ENCODE measurements around the gene PNMA8C.
"Not testable (repeated sequence)": the region's sequence is repeated elsewhere in the genome, so short reads cannot be mapped to it uniquely, and the experiment has no call there.

The PNMA8C gene

DNA sequence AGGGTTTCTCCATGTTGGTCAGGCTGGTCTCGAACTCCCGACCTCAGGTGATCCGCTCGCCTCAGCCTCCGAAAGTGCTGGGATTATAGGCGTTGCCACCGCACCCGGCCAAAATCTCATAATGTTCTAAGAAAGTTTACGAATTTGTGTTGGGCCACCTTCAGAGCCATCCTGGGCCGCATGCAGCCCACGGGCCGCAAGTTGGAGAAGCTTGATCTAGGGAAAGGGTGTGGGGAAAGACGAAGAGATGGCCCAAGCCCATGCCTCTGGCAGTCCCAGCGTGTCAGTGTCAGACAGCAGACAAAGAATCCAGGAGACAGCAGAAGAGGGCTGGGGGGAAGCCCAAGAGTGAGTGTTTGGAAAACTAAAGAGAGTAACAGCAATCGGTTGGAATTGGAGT is 17.3 kb upstream of the PNMA8C start:
- no peak for DNase-seq

DNA sequence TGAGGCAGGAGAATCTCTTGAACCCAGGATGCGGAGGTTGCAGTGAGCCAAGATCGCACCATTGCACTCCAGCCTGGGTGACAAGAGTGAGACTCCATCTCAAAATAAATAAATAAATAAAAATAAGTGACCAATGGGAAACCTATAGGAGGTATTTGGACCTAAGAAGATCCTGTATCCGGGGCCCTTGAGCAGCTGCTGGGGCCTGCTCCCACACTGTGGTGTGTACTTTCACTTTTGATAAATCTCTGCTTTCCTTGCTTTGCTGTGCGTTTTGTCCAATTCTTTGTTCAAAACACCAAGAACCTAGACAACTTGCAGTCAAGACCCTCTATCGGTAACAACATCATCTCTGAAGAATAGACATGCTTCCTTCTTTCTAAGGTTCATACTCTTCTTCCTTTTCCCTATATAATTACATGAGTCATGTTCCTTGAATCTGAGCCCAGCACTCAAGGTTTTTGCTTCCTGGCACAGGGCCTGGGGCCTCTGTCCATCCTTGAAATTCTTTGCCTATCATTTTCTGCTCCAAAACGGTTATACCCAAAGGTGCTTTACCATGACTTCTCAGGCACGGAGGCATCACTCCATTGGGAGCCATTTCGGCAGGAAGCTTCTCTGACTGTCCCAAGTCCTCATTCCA is 14.2 kb upstream of the PNMA8C start:
- DNase-seq, result no peak

- no peak for DNase-seq
Observed at GRCh38 chr19:46441866-46442265, 13.1 kb upstream of the PNMA8C start.

- DNase-seq, result not testable (repeated sequence)
Observed at GRCh38 chr19:46435689-46436088, 7.0 kb upstream of the PNMA8C start.

- no peak for DNase-seq
Observed at GRCh38 chr19:46435009-46435408, 6.3 kb upstream of the PNMA8C start.

GRCh38 chr19:46433470-46433869 is 4.7 kb upstream of the PNMA8C start:
- not testable (repeated sequence) for DNase-seq

DNA sequence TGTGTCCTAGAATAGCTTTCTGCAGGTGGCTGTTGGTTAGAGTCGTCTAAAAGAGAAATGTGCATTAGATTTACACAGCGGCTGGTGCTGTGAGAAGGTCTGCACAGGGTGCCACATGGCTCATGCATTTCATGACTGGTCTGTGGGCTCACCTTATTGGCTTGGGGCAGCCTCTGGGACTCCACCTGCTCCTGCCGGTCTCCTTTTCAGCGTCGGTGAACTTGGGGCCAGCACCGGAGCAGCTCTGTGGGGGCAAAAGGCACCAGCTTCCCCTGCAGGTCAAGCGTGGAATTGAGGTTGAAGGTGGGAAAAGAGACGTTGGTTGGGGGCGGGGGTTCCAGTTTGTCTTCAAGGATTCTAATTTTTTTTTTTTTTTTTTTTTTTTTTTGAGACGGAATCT is 3.1 kb upstream of the PNMA8C start:
- DNase-seq, result no peak

DNA sequence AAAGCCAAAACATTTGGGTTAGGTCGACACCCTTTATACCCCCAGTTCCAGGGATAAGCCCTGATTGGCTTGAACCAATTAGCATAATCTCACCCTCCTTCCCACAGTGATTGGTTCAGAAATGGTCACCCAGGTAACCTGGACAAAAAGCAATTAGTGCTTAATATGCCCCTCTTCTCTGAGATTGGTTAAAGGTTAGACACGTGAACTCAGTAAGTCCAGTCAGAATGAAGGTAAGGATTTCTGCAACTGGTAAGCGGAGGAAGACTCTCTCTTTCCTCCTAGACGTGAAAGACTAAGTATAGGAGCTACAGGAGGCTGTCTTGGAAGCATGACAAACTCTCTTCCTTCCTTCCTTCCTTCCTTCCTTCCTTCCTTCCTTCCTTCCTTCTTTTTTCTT is 1.3 kb upstream of the PNMA8C start:
- DNase-seq, result no peak

GRCh38 chr19:46427518-46428045 is 1.2 kb downstream of the PNMA8C start:
- no peak for DNase-seq

GRCh38 chr19:46426506-46427162 is 2.1 kb downstream of the PNMA8C start:
- no peak for DNase-seq

- DNase-seq, result no peak
Observed at GRCh38 chr19:46426035-46426505, 2.7 kb downstream of the PNMA8C start.

GRCh38 chr19:46423188-46423587 is 5.5 kb downstream of the PNMA8C start:
- DNase-seq, result no peak

GRCh38 chr19:46422344-46422743 is 6.4 kb downstream of the PNMA8C start:
- DNase-seq, result no peak

GRCh38 chr19:46420056-46420455 is 8.7 kb downstream of the PNMA8C start:
- no peak for DNase-seq

GRCh38 chr19:46415804-46416709 is 12.7 kb downstream of the PNMA8C start:
- peak; percentile 38 for DNase-seq

DNA sequence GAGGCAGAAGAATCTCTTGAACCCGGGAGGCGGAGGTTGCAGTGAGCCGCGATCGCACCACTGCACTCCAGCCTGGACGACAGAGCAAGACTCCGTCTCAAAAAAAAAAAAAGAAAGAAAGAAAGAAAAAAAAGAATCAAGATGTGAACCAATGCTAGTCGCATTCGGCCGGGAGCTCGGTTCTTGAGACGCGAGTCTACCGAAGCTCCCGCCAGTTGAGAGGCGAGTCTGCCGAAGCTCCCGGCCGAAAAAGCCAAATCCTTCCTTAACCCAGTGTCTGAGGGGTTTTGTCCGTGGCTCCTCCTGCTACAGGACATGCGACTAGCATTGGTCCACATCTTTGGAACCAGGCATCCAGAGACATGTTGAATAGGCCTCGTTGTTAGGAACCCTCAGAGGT is 13.8 kb downstream of the PNMA8C start:
- not testable (repeated sequence) for DNase-seq

DNA sequence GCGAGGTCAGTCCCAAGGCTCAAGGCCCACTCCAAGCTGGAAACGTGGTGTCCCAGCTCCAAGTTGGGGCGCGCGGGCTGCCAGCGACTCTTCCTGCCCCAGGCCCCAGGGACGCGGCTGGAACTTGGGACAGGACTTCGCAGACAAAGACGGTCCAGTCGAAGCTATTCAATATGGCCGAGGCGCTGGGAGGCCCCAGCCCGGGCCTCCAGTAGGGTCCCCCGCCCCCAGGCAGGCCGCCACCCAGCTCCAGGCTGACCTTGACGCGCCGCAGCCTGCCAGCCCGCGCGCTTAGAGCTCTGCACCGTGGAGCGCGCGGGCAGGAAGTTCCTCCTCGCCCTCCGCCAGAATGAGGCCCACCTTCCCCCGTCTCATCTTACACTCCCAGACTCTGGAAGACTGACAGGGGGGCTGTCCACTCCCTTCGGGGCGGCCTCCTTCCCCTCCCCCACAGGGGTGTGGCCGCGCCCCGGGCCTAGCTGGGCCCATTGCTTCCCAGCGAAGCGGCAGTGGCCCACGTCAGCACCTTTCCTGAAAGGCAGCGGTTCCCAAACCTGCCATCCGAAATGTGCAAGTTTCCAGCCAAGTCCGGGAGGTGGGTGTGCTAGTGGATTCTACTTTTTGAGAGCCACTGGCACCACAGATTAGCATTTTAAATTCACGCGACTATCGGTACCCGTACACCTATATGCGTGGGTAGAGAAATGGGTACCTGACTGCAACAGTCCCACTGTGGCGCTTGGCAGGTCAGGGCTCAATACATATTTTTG is 15.3 kb downstream of the PNMA8C start, which contains the start of gene CCDC8:
Gene CCDC8, minus strand, starts transcription at position 303 of the 770 bp plus-strand sequence. CDS start 754 bp downstream, outside the sequence.
- no peak for DNase-seq

DNA sequence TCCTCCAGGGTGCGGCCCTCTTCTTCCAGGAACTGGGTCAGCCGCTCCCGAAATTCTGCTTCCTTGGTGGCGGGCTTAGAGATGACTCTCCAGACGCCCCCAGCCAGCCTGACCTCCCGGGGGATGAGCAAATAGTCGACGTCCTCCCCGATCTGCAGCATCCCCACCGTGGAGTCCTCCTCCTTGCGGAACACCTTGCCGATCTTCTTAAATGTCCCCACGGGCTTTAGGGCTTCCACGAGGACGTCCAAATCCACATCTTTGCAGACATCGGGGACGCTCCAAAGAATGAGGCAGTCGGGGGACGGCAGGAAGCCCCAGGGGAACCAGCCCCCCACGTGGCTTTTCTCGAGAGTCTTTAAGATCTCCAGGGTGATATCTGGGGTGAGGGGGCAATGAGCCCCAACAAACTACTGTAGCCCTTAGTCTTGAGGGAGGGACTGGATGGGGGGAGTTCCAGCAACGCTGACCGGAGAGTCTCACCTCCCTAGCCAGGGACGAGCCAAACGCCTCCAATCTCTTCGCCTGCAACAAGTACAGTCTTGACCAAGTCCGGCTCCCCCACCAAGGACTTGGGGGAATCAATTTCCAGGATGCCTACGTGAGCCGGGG is 16.0 kb downstream of the PNMA8C start:
- no peak for DNase-seq

GRCh38 chr19:46411925-46412649 is 16.6 kb downstream of the PNMA8C start:
- DNase-seq, result no peak

GRCh38 chr19:46411088-46411924 is 17.4 kb downstream of the PNMA8C start:
- DNase-seq, result no peak
